PC-9 (cell line): Measurements from ENCODE around the gene MYO3B. TPM values are rescaled to one million over a fixed set of nuclear protein-coding genes. Genes with fewer than 3 reads are reported as not detected.

Experiments used
- BruUV-seq: library from RNA; stranded (reverse); fragments of 400-500 nt; replicated peaks from 2 replicates; lab custom pipeline; 2021; lab: Mats Ljungman, UMichigan
- CTCF ChIA-PET: fragments of 300-600 bp; sonication (Branson Sonifier 250); formaldehyde crosslinking; loops from one replicate; lab custom pipeline; 2022; ENCODE audit warnings: antibody characterized with exemption; lab: Charles Lee
- POLR2A ChIA-PET: fragments of 300-600 bp; sonication (Branson Sonifier 250); formaldehyde crosslinking; loops from one replicate; lab custom pipeline; 2022; ENCODE audit warnings: antibody characterized with exemption; ENCODE audit not compliant: unreplicated experiment; lab: Charles Lee
- DNase-seq, 2 experiments: peaks; one replicate each; pipeline versions ENCODE4 v3.0.0 to v3.0.0-alpha.2; 2015 to 2022; ENCODE audit warnings: mixed read lengths in 1 of 2
- H2AFZ ChIP-seq: fragments of 200-600 bp; sonication (generic); 2 replicates; pipeline ENCODE4 v1.8.1; 2017; ENCODE audit warnings: antibody characterized with exemption
- H3F3A ChIP-seq: fragments of 200-600 bp; sonication (generic); 2 replicates; pipeline ENCODE4 v1.8.1; 2017; ENCODE audit warnings: antibody characterized with exemption, mild to moderate bottlenecking, low read depth; ENCODE audit not compliant: insufficient read depth
- H3K27ac ChIP-seq: fragments of 200-600 bp; sonication (generic); 2 replicates; pipeline ENCODE4 v1.6.1; 2016; ENCODE audit warnings: mixed run types
- H3K27me3 ChIP-seq: fragments of 200-600 bp; sonication (generic); 2 replicates; pipeline ENCODE4 v1.6.1; 2016; ENCODE audit warnings: low read depth, mixed run types; ENCODE audit not compliant: insufficient read depth
- H3K36me3 ChIP-seq: fragments of 200-600 bp; sonication (generic); 2 replicates; pipeline ENCODE4 v1.6.1; 2016; ENCODE audit warnings: low read depth, mixed run types
- H3K4me1 ChIP-seq: fragments of 200-600 bp; sonication (generic); replicated peaks from 2 replicates; pipeline ENCODE4 v1.6.1; 2016; ENCODE audit warnings: mixed run types; ENCODE audit not compliant: insufficient read depth
- H3K4me2 ChIP-seq: fragments of 200-600 bp; sonication (generic); 2 replicates; pipeline ENCODE4 v1.6.1; 2017; ENCODE audit warnings: mixed run types
- H3K4me3 ChIP-seq: fragments of 200-600 bp; sonication (generic); 2 replicates; pipeline ENCODE4 v1.6.1; 2016; ENCODE audit warnings: mixed run types
- H3K79me2 ChIP-seq: fragments of 200-600 bp; sonication (generic); 2 replicates; pipeline ENCODE4 v1.6.1; 2017; ENCODE audit warnings: low read depth, mixed run types
- H3K9me2 ChIP-seq: fragments of 200-600 bp; sonication (generic); 2 replicates; pipeline ENCODE4 v1.8.1; 2017; ENCODE audit warnings: mild to moderate bottlenecking; ENCODE audit not compliant: insufficient read depth
- H3K9me3 ChIP-seq: fragments of 200-600 bp; sonication (generic); 2 replicates; pipeline ENCODE4 v1.8.1; 2016; ENCODE audit warnings: low read depth; ENCODE audit not compliant: insufficient read depth
- H4K20me1 ChIP-seq: fragments of 200-600 bp; sonication (generic); 2 replicates; pipeline ENCODE4 v1.8.1; 2017; ENCODE audit not compliant: insufficient read depth
- CTCF ChIP-seq: fragments of 200-600 bp; sonication (generic); conservative IDR thresholded peaks from 2 replicates; pipeline ENCODE4 v1.6.1; 2017; ENCODE audit warnings: mixed run types, antibody characterized with exemption, mild to moderate bottlenecking, moderate library complexity
- EZH2 ChIP-seq: fragments of 200-600 bp; sonication (generic); IDR thresholded peaks from 2 replicates; pipeline ENCODE4 v1.8.0; 2017; ENCODE audit warnings: antibody characterized with exemption, low read depth
- intact Hi-C: fragments of 100-400 bp; cut with micrococcal nuclease; formaldehyde crosslinking; loops from one replicate; pipeline ENCODE4 v1.10.0; 2022; ENCODE audit not compliant: unreplicated experiment
- total RNA-seq: library from RNA; stranded (reverse); gene quantifications from 2 replicates; pipeline ENCODE4 v1.2.3, GENCODE V29; 2021

Gene MYO3B
- total RNA-seq, 1 experiment from 2014 or later, result 5.3 TPM

- no peak for DNase-seq
- Histone ChIP-seq H3K9me3 (no peaks in the 10 kb centered on the region), H3K27ac (no peak overlapping the region), H4K20me1 (no peaks in the 10 kb centered on the region), H2AFZ (no peak overlapping the region), H3K4me2 (no peak overlapping the region), H3K9me2 (no peaks in the 10 kb centered on the region), H3K27me3 (no peaks in the 10 kb centered on the region), H3K36me3 (no peaks in the 10 kb centered on the region), H3K79me2 (no peaks in the 10 kb centered on the region), H3F3A (no peaks in the 10 kb centered on the region), H3K4me1 (no peaks in the 10 kb centered on the region), H3K4me3 (no peak overlapping the region)
- no TSS peak for BruUV-seq
- TF ChIP-seq CTCF (no peak), EZH2 (no peak)
- ChIA-PET POLR2A (no interaction called here), CTCF (no interaction called here)
- intact Hi-C loops, result no loop called here
Measured at GRCh38 chr2:170503563-170503962, 325.6 kb downstream of the MYO3B start.

- Histone ChIP-seq H3K4me3 (no peak overlapping the region), H3K9me2 (no peaks in the 10 kb centered on the region), H3K9me3 (no peaks in the 10 kb centered on the region), H2AFZ (no peak overlapping the region), H3K27me3 (no peaks in the 10 kb centered on the region), H3K79me2 (no peaks in the 10 kb centered on the region), H3F3A (no peaks in the 10 kb centered on the region), H3K4me2 (no peak overlapping the region), H4K20me1 (no peaks in the 10 kb centered on the region), H3K4me1 (no peaks in the 10 kb centered on the region), H3K36me3 (no peaks in the 10 kb centered on the region), H3K27ac (no peak overlapping the region)
- TF ChIP-seq EZH2 (no peak), CTCF (no peak)
- intact Hi-C loops, result no loop called here
- ChIA-PET CTCF (no interaction called here), POLR2A (no interaction called here)
- BruUV-seq, result no TSS peak
- no peak for DNase-seq
Measured at GRCh38 chr2:170503971-170504809, 326.2 kb downstream of the MYO3B start.

- no TSS peak for BruUV-seq
- Histone ChIP-seq H3K36me3 (no peaks in the 10 kb centered on the region), H3K4me1 (no peaks in the 10 kb centered on the region), H3K4me2 (no peak overlapping the region), H2AFZ (no peak overlapping the region), H3K4me3 (no peak overlapping the region), H3K27me3 (no peaks in the 10 kb centered on the region), H3K9me3 (no peaks in the 10 kb centered on the region), H3F3A (no peaks in the 10 kb centered on the region), H3K79me2 (no peaks in the 10 kb centered on the region), H3K27ac (no peak overlapping the region), H4K20me1 (no peaks in the 10 kb centered on the region), H3K9me2 (no peaks in the 10 kb centered on the region)
- DNase-seq, result no peak
- ChIA-PET CTCF (no interaction called here), POLR2A (no interaction called here)
- intact Hi-C loops, result no loop called here
- TF ChIP-seq CTCF (no peak), EZH2 (no peak)
Measured at GRCh38 chr2:170504810-170505145, 326.8 kb downstream of the MYO3B start.
